HG03159 (cell line): ENCODE results near the gene SNX27.
"Not testable (repeated sequence)": the region's sequence is repeated elsewhere in the genome, so short reads cannot be mapped to it uniquely, and the experiment has no call there.

Experiments
- ATAC-seq: cut with Tn5 transposase; IDR thresholded peaks from one replicate; pipeline ENCODE4 v1.9.1; 2021; ENCODE audit warnings: mild to moderate bottlenecking, moderate library complexity; ENCODE audit not compliant: unreplicated experiment

SNX27 gene

DNA sequence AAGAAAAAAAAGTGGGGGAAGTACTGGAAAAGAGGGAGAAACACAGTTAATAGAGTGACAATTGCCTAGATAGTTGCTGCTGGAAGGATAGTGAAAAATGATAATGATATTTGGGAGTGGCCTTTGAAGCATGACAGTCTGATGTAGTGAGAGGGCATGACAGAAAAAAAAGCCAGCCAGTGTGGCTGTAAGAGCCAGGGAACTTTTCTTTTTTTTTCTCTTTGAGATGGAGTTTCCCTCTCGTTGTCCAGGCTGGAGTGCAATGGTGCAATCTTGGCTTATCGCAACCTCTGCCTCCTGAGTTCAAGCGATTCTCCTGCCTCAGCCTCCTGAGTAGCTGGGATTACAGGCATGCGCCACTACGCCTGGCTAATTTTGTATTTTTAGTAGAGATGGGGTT is 9.3 kb upstream of the SNX27 start:
- not testable (repeated sequence) for ATAC-seq

DNA sequence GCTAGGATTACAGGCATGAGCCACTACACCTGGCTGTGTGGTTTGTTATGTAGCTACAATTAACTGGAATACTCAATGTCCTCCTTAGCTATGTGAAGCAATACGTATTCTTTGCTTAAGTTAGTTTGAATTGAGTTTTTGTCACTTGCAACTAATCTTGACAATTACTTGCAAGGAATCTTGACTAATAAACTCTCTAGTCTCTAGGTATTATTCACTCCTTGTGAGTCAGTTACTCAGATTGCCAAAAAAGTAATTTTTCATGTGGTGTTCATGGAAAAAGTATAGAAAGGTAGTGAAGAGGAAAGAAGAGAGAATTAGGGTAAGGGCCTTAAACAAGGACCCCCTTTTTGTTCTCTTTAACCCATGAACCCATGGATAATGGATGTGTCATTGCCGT is 7.6 kb upstream of the SNX27 start:
- ATAC-seq, result no peak

DNA sequence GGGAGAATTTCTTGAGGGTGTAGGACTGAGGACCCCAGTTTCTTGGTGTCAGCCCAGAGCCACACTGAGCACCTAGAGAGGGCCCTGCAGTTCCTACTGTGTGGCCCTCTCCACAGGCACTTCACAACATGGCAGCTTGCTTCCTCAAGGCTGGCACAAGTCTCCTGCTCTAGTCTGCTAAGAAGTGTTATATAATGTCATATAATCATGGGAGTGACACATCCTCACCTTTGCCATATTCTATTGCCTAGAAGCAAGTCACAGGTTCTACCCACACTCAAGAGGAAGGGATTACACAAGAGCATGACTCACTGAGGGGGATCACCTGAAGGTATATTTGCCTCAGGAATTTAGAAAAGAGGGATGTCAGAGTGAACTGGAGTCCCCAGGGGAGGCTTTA is 5.5 kb upstream of the SNX27 start:
- ATAC-seq, result no peak

DNA sequence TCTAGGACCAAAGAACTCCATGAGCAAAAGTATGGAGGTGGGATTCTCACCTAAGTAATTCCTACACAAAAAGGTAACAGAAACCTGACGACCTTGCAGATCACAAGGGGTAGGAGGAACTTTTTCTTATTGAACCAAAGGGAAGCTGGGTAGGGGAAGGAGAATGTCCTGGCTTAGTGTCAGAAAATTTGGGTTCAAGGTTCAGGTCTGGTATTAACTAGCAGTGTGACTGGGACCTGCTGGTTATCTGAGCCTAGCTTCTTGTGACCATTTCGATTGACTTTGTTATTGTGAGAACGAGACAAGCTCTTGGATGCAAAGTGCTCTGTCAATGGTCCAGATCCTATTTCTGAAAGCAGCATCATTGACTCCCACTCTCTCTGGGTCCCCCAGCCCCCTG is 5.0 kb upstream of the SNX27 start:
- no peak for ATAC-seq

DNA sequence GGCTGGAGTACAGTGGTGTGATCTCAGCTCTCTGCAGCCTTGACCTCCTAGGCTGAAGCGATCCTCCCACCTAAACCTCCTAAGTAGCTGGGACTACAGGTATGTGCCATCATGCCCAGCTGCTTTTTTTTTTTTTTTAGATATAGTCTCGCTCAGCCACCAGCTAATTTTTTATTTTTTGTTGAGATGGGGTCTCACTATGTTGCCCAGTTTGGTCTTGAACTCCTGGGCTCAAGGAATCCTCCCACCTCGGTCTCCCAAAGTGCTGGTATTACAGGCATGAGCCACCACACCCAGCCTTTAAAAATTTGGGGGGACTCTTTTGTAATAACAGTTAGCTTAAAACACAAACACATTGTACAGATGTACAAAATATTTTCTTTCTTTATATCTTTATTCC is 1.7 kb upstream of the SNX27 start:
- no peak for ATAC-seq

DNA sequence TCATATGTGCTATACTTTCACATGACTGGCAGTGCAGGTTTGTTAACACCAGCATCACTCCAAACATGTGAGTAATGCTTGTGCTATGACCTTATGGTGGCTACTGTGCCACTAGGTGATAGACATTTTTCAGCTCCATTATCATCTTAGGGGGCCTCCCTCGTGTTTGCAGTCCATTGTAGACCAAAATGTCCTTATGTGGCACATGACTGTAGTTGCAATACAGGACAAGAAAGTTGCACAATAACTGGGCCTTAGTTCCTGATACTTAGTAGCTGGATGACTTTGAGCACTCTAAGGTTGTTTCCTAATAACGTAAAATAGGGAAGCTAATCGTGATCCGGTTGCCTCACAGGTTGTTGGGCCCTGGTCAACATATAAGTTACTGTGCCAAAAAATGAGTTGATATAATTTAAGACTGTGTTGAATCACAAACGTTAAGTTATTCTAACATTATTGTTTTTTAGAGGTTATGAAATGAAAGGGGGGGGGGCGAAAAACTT is 511 bp upstream of the SNX27 start:
- ATAC-seq, result no peak

DNA sequence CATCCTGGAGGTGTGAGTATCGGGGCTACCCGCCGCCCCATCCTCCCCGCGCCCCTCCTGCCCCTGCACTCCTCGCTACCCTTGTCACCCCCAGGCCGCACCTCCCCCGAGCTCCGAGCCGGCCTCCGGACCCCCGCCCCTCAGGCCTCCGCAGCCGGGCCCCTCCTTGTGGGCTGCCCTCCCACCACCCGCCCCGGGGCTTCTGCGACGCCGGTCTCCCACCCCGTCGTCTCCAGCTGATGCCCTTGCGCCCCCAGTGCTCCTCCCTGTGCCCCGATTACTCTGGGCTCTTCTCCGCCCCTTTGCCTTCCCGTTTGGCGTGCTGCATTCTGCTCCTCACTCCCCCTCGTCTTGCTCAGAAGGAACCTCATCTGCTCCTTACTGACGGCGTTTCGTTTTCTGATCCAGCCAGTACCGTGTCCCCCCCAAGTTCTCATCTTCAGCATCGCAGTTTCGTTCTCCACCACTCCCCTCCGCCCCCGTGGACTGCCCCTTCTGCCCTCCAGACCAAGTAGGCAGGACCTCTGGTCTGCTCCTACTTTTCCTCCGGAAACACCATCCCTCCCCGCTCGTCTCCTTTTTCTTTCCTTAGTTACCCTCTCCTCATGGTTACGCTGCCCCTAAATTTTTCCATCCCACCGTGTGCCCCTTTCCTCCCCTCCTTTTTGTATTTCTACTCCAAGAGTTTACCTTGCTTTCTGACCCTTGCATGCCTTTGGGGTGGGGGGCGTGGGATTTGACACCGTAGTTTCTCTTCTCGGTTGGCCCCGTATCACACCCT is 841 bp downstream of the SNX27 start:
- peak; percentile 19 for ATAC-seq

DNA sequence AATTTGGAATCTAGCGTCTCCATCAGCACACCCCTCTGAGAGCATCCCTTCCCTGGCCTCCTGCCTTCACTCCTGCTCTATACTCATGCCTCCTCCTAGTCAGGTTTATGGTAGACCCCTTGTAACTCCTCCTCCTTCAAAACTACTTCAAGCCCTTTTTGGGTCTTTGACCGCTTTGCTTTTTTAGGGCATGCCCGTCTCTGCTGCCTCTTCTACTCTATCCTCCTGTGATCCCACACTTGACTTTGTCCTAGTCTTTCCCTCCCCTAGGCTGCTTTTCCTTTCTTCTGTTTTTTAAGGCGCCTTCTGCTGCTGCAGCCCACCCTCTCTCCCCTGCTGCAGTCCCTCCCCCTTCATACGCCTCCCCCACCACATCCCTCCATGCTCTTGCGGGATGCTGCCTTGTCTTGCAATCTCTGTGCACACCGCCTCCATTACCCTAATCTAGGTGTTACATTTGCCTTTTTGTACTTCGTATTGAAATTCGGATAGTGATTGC is 1.5 kb downstream of the SNX27 start:
- no peak for ATAC-seq

DNA sequence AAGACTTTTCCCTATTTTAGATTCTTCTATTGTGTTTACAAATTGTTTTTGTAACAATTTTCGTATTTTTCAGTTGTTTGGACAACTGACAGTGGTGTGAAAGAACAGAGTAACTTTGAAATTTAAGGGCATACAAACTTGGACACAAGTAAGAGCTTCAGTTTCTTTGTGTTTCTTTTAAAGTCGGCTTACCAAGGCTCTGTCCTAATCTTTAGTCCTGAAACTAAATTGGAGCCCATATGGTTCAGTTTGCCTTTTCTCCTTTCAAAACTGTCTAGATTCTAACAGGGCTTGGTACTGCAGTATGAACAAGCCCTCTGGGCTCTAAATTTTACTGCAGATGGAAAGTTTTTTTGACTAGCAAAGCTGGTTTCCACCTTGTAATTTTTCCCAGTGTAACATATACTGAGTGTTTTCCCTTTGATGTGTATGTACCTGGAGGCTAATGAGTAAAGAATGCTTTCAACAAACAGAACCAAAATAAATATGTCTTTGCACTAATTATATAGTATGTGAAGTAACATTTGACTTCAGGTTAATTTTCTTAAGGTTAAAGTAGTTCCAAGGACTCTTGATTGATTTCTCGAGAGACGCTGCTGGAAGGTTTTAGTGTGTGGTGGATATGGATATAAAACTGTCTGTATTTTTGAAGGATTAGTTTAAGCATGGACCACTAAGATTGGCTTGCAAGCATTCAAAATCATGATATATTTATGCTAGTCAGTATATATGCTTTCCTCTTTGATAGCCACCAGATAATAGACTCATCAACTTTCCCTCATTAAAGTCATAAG is 4.1 kb downstream of the SNX27 start:
- no peak for ATAC-seq

DNA sequence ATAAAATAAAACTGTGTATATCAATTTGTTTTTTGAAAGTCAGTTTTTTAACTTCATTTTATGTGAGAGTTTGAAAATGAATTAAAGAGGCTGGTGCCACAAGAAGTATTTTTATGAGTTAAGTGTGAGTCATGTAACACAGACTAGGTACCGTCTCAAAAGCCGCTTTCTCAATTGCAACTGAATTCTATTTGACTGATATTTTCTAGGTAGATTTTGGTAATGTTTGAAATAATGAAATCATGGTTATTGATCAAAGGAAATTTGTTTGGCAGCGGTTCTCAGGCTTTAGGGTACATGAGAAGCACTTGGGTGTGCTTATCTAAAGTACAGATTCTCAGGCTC is 4.6 kb downstream of the SNX27 start:
- ATAC-seq, result no peak

DNA sequence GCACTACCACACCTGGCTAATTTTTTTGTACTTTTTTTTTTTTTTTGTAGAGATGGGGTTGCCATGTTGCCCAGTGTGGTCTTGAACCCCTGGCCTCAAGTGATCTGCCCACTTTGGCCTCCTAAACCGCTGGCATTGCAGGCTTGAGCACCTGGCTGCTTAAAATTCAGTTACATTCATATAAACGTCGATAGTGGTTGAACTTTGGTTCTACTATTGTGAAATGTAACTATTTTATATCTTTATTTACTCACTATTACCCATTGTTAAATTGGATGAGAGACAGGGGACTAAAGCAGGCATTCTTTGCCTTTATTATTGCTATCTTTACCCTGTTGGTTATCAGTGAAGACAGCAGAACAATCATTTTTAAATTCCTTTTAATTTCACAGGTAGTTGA is 6.2 kb downstream of the SNX27 start:
- no peak for ATAC-seq

DNA sequence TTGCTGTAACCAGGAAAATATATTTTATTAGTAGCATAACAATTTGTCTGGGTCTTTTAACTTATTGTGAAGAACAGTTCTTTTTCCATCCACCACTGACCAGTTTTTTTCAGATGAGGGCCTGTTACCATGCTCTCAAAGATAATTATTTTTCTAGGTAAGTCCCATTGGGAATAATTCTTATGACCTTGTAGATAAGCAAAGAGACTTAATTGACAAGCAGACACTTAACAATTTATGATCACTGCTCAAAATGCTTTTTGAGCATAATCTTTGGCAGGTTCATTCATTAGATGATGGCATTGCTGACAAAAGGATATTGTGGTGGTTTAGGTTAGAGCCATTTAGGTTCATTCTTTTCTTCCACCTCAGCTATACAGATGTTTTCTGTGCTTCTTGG is 6.6 kb downstream of the SNX27 start:
- no peak for ATAC-seq

DNA sequence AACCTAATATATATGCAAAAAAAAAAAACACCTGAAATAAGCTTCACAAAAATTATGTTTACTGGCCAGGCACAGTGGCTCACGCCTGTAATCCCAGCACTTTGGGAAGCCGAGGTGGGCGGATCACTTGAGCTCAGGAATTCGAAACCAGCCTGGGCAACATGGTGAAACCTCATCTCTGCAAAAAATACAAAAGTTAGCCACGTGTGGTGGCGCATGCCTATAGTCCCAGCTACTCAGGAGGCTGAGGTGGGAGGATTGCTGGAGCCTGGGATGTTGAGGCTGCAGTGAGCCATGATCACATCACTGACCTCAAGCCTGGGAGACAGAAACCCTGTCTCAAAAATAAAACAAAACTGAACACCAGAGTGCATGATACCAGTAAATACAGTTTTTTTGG is 7.1 kb downstream of the SNX27 start:
- not testable (repeated sequence) for ATAC-seq

DNA sequence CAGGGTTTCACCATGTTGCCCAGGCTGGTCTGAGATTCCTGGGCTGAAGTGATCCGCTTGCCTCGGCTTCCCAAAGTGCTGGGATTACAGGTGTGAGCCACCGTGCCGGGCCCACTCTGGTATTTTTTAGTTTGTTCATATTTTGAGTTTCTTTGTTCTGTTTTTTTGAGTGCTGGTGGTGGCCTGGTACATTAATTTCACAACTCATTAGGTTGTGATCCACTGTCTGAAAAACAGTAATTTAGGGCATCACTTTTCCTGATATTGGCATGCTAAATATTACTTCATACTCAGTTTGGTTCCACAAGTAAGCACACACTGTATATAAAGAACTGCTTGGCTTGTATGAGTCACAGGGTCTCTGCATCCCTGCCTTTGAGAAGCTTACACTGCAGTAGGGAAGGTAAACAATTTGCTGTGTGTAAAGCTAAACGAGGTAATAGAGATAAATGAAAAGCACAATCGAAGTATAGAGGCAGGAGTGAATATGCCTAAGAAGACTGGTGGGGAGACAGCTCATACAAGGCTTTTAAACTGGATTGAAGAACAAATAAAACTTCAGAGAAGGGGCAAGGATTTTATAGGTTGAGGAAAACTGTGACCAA is 7.7 kb downstream of the SNX27 start:
- ATAC-seq, result no peak

DNA sequence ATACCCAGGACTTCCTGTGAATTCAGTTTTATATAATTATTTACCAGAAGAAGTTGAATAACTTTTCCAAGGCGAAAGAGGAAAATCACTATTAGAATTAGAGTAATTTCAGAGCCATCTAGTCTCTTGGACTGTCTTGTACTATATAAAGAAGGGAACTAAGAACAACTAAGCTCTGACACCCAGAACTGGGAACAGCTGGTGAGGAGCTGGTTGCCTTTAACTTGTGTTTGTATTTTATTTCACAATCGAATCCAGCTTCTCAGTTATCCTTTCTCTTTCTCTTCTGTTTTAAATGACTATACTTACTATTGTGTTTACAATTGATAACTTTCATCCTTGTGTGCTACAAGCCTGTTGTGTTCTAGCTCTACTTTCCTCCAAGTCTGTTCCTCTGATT is 8.4 kb downstream of the SNX27 start:
- no peak for ATAC-seq

DNA sequence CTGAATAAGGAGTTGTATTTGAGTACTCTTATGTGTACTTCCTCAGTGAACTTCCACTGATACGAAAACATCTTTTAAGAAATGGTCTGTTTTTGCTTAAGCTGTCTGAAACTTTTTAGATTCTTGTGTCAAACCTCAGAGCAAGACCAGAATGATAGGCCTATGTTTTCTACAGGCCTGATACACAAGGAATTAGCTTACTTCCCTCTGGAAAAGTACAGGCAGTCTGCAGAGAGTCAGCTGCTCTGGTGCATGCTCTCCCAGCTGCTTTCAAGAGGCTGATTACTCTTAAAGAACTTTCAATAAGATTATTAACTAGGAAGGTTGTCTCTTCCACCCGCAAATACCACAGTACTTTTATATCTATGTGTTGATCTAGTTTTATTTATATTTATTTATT is 9.5 kb downstream of the SNX27 start:
- no peak for ATAC-seq

DNA sequence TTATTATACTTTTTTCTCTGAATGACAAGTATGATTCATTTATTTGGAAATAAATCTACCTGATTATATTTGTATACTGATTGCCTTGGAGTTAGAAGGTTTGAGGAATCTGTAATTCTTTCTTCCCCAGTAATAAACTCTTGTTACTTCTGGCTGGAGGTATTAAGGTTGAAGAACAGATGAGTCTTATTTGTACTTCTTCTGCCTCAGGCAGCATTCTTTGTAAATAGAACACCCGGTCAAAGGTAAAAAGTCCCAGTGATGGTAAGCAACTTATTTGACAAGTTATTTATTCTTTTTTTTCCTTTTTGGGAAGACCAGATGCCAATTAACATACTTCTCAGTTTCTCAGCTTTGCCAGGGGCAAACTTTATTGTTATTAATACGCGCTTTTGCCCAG is 12.9 kb downstream of the SNX27 start:
- no peak for ATAC-seq

DNA sequence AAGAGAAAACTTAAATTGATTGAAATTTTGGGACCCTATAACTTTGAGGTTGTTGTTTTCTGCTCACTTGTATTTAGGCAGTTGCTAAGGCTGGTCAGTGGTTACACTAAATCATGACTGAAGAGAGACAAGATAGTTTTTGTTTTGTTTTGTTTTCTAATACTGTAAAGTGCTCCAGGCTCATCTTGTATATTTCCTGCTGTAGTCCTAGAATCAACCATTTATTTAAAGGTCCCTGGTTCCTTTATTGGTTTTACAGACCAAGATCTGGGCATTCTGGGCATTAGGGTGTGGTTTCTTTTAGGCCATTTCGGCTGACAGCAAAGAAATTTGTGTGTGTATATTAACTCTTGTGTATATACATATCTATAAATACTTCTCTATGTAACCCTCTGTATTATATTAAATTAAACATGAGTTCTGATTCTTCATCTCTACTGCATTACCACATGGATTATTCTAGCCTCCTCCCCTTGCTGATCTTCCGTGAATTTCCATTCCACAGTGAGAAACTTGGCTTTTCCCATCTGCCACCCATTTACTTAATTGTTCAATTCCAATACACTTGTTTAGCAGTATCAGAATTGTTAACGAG is 15.0 kb downstream of the SNX27 start:
- no peak for ATAC-seq

DNA sequence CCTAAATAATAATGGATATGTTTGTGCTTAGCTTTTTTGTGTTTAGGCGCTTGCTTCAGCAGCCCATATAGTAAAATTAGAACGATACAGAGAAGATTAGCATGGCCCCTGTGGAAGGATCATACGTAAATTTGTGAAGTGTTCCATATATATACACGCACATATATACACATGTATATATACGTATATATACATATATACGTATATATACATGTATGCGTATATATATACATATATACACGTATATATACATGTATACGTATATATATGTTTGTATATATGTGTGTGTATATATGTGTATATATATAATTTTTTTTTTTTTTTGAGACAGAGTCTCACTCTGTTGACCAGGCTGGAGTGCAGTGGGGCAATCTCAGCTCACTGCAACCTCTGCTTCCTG is 17.4 kb downstream of the SNX27 start:
- no peak for ATAC-seq

DNA sequence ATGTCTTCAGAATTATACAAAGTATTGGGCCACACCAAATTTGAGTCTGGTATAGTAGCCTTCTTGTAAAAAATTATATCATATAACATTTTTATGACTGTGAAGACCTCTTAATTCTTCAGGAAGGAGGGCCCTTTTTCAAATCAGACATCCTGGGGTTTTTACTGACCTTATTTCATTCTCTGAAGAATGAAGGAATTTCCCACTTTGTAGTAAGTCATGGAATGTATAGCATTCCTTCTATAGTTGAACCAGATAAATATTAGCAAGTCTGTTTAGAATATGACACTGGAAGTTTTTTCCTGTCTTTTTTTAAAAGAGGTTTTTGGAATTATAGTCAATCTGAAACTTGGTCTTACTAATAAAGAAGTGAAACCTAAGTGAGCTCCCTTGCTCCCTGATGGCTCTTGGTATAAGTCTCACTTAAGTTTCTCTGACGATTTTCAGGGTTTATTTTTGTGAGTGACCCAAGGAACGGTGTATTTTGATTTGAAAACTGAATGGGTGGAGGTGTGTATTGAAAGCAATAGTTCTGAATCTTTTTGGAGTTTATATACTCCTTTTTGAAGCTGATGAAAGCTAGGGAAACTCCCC is 23.7 kb downstream of the SNX27 start:
- no peak for ATAC-seq
